ENCODE results near the gene AQP7. TPM values are rescaled to one million over a fixed set of nuclear protein-coding genes. Genes with fewer than 3 reads are reported as not detected.

Gene AQP7
- total RNA-seq, 6 donors from 2014 or later: 2.1 to 23.0 (median 4.8) TPM

DNA sequence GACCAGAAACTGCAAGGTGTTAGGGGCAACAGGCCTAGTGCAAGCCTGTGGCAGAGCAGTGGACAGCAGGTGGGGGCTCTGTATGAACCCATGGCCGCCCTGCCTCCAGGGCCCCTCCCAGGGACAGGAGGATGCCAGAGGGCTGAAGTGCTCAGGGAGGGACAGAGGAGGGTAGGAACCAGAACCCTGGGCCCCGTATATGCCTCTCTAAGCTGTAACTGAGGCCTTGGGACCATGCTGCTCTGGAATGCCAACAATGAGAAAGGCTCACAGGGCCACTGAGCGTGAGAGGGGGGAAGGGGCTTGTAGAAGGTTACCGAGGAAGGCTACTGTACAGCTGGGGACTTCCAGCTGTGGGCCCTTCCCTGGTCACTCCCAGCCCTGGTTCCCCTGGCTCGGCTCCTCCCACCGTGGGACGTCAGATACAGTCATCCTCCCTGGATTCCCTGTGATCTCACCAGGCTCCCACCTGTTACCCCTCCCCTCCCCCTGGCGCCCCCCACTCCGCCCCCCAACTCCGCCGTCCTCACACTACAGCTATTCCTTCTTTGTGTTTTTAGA lies 21.1 kb downstream of the AQP7 start:
- 75% methylated on average over 10 of the region's 11 CpGs for WGBS, 2 donors
- no peaks in the 10 kb centered on the region for H3K36me3 ChIP-seq
- no peak overlapping the region for H3K4me3 ChIP-seq
- no peak for DNase-seq
- H3K27ac ChIP-seq: no peak overlapping the region
- peaks cover 0 to 1% (median 0%) of the 10 kb centered on the region in 4 donors for H3K4me1 ChIP-seq
- ATAC-seq (ENCODE audit: low FRiP score in 2 of 2): peak; percentile 16 to 65
- no peaks in the 10 kb centered on the region for H3K9me3 ChIP-seq
- TF ChIP-seq EP300 (IDR thresholded peaks at IDR 0.05) (no peak), POLR2AphosphoS5 (IDR thresholded peaks at IDR 0.05) (no peak), POLR2A (IDR thresholded peaks at IDR 0.05) (no peak)
- TF ChIP-seq, protein P1, sequence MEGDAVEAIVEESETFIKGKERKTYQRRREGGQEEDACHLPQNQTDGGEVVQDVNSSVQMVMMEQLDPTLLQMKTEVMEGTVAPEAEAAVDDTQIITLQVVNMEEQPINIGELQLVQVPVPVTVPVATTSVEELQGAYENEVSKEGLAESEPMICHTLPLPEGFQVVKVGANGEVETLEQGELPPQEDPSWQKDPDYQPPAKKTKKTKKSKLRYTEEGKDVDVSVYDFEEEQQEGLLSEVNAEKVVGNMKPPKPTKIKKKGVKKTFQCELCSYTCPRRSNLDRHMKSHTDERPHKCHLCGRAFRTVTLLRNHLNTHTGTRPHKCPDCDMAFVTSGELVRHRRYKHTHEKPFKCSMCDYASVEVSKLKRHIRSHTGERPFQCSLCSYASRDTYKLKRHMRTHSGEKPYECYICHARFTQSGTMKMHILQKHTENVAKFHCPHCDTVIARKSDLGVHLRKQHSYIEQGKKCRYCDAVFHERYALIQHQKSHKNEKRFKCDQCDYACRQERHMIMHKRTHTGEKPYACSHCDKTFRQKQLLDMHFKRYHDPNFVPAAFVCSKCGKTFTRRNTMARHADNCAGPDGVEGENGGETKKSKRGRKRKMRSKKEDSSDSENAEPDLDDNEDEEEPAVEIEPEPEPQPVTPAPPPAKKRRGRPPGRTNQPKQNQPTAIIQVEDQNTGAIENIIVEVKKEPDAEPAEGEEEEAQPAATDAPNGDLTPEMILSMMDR (IDR thresholded peaks at IDR 0.05): no peak
- no peaks in the 10 kb centered on the region for H3K27me3 ChIP-seq

GRCh38 chr9:33380390-33381094 lies 21.8 kb downstream of the AQP7 start:
- H3K27me3 ChIP-seq: no peaks in the 10 kb centered on the region
- ATAC-seq (ENCODE audit: low FRiP score in 2 of 2) (no peak), DNase-seq (no peak)
- peaks cover 0 to 9% (median 1%) of the 10 kb centered on the region in 4 donors for H3K4me1 ChIP-seq
- H3K9me3 ChIP-seq: no peaks in the 10 kb centered on the region
- no peak overlapping the region for H3K4me3 ChIP-seq
- 86% methylated on average over 5 of the region's 5 CpGs for WGBS, 2 donors
- H3K36me3 ChIP-seq: no peaks in the 10 kb centered on the region
- no peak overlapping the region for H3K27ac ChIP-seq
- no peak for TF ChIP-seq EP300 (IDR thresholded peaks at IDR 0.05)
- no peak for TF ChIP-seq POLR2AphosphoS5 (IDR thresholded peaks at IDR 0.05)
- TF ChIP-seq, protein P1 (IDR thresholded peaks at IDR 0.05): no peak
- no peak for TF ChIP-seq POLR2A (IDR thresholded peaks at IDR 0.05)

- peaks cover 5 to 16% (median 8%) of the 10 kb centered on the region in 4 donors for H3K4me1 ChIP-seq
- no peaks in the 10 kb centered on the region for H3K27me3 ChIP-seq
- 88 to 90% methylated on average over 4 to 14 of the region's 14 CpGs for WGBS, 2 donors
- TF ChIP-seq, protein P1 (IDR thresholded peaks at IDR 0.05): no peak
- TF ChIP-seq POLR2A (IDR thresholded peaks at IDR 0.05) (no peak), EP300 (IDR thresholded peaks at IDR 0.05) (no peak), POLR2AphosphoS5 (IDR thresholded peaks at IDR 0.05) (no peak)
- ATAC-seq (ENCODE audit: low FRiP score in 2 of 2) (peak in 1 of 2 donors; percentile 38), DNase-seq (no peak)
- H3K27ac ChIP-seq: no peak overlapping the region
- H3K36me3 ChIP-seq: no peaks in the 10 kb centered on the region
- H3K9me3 ChIP-seq: no peaks in the 10 kb centered on the region
- no peak overlapping the region for H3K4me3 ChIP-seq
Observed at GRCh38 chr9:33379666-33380389, 22.5 kb downstream of the AQP7 start.

DNA sequence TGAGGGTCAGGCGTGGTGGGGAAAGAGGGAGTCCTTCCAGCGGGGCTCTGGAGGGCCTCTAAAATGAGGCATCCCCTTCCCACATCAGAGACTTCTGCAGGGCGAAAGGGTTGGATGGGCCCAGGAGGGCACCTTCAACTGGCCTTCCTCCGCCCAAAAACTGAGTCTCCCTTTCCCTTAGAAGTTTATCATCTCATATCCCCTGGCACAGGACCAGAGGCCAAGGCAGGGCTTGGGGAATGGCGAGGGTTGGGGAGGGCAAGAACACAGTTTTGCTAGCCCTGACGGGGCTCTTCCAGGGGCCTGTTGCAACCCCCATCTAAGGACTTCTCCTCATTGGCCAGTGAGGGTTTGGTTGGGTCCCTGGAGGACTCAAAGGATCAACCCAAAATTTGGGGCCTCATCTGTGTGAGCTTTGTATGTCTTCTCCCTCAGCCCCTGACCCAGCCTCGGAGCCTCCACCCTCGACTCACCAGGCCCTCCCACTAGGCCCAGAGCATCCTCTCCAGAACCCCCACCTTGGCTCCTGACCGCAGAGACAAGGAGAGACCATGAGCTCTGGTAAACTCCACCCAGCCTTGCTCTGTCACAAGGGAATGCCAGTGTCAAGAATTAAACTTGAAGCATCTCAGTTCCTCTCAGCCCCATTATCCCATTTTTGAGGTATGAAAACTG lies 24.1 kb downstream of the AQP7 start:
- DNase-seq (no peak), ATAC-seq (ENCODE audit: low FRiP score in 2 of 2) (no peak)
- no peak for TF ChIP-seq POLR2A (IDR thresholded peaks at IDR 0.05)
- TF ChIP-seq, protein P1 (IDR thresholded peaks at IDR 0.05): no peak
- no peak for TF ChIP-seq EP300 (IDR thresholded peaks at IDR 0.05)
- TF ChIP-seq POLR2AphosphoS5 (IDR thresholded peaks at IDR 0.05): no peak
- no peak overlapping the region for H3K27ac ChIP-seq
- no peaks in the 10 kb centered on the region for H3K36me3 ChIP-seq
- peaks cover 8 to 18% (median 11%) of the 10 kb centered on the region in 4 donors for H3K4me1 ChIP-seq
- H3K27me3 ChIP-seq: no peaks in the 10 kb centered on the region
- H3K9me3 ChIP-seq: no peaks in the 10 kb centered on the region
- H3K4me3 ChIP-seq: no peak overlapping the region
- WGBS, 2 donors: 93 to 94% methylated on average over 5 to 8 of the region's 9 CpGs
